ENCODE results near the gene CDH15.

DNA sequence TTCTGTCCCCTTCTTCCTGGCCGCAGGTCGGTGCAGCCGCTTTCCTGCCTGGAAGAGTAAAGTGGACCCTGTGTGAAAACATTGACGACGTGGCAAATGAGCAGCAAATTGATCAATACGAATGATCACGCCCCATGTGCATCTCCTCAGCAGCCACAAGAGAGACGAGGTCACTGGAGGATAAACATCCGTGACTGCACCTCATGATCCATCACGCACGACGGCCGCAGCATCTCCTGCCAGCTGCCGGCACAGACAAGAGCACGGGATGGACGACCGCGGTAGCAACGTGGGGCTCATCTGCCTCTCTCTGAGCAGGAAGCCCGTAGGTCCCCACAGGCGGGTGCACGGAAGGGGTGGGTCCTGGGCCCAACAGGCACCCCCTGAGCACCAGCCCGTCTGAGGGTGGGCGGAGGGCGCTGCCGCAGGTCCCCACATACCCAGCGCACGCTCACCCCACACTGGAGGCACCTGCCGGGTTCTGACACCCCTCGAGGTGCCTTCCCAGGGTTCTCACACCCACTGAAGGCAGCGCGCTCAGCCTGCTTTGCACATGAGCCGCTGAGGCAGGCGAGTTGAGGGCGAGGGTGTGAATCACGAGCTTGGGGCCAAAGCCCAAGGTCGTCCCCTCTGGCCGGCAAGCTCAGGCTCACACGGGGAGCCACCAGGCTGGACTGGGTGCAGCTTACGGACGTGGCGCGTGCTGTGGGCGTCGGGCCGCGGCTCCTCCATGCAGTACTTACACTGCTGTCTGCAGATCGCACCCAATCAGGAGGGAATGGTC, 12.3 kb upstream of the CDH15 start:
- TF ChIP-seq EZH2phosphoT487 (IDR thresholded peaks at IDR 0.05; ENCODE audit: borderline replicate concordance, low read length) (no peak), EZH2 (IDR thresholded peaks at IDR 0.05; ENCODE audit: low read length, unreplicated experiment) (no peak)
- TF ChIP-seq, protein P1, sequence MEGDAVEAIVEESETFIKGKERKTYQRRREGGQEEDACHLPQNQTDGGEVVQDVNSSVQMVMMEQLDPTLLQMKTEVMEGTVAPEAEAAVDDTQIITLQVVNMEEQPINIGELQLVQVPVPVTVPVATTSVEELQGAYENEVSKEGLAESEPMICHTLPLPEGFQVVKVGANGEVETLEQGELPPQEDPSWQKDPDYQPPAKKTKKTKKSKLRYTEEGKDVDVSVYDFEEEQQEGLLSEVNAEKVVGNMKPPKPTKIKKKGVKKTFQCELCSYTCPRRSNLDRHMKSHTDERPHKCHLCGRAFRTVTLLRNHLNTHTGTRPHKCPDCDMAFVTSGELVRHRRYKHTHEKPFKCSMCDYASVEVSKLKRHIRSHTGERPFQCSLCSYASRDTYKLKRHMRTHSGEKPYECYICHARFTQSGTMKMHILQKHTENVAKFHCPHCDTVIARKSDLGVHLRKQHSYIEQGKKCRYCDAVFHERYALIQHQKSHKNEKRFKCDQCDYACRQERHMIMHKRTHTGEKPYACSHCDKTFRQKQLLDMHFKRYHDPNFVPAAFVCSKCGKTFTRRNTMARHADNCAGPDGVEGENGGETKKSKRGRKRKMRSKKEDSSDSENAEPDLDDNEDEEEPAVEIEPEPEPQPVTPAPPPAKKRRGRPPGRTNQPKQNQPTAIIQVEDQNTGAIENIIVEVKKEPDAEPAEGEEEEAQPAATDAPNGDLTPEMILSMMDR (conservative IDR thresholded peaks at IDR 0.05; ENCODE audit: low read depth, low read length) = no peak
